ENCODE data around the gene CABP1. TPM values are rescaled to one million over a fixed set of nuclear protein-coding genes. Genes with fewer than 3 reads are reported as not detected.

CABP1 gene
- total and polyA plus RNA-seq, 10 of the 15 experiments (the other 5 are each of a cell fraction or from before 2014, with no cell fraction given): 0.16 to 2.4 (median 0.80) TPM; not detected in 2

DNA sequence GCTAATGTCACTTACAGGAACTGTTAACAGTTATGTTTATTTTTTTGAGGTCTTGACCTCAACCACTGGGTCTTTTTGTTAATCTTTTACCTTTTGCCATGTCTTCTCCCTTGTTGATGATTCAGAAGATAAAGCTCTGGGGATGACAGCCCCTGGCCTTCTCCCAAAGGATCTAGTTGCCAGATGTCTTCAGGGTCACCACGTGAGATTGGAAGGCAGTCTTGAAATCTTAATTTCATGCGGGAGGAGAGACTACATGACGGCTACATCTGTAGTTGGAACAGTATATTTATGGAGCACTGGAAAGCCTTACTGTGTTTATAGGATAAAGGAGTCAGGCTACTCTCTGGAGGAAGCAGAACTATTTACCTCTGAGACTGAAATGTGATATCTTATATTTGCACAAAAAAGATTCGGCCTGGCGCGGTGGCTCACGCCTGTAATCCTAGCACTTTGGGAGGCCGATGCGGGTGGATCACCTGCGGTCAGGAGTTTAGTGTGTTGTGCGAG lies 52.2 kb downstream of the CABP1 start:
- Histone ChIP-seq H3K4me1 (ENCODE audit: control insufficient read depth, insufficient read depth, low read length) (peaks cover 4% of the 10 kb centered on the region; the same call in 1 of the 2 replicates), H3K79me2 (ENCODE audit: control insufficient read depth, insufficient read depth, low read length) (peaks cover 63% of the 10 kb centered on the region), H3K9ac (ENCODE audit: control insufficient read depth, insufficient read depth, low read length) (no peak overlapping the region), H3K36me3 (ENCODE audit: control insufficient read depth in 2 of 2, insufficient read depth in 2 of 2, low read length in 1 of 2) (peaks cover 20 to 36% of the 10 kb centered on the region in 2 experiments), H3K27ac (ENCODE audit: control insufficient read depth, insufficient read depth) (no peak overlapping the region), H3K4me2 (ENCODE audit: control insufficient read depth, insufficient read depth) (peak overlapping the region; percentile 28), H4K20me1 (ENCODE audit: control insufficient read depth, insufficient read depth) (no peaks in the 10 kb centered on the region; the same call in 1 of the 2 replicates), H2AFZ (ENCODE audit: control insufficient read depth, low read depth, low read length) (no peak overlapping the region), H3K4me3 (no peak overlapping the region), H3K27me3 (replicated peaks in 1 of 2; ENCODE audit: control insufficient read depth in 2 of 2, insufficient read depth in 2 of 2, low read length in 1 of 2) (no peaks in the 10 kb centered on the region), H3K9me3 (replicated peaks; ENCODE audit: control insufficient read depth, insufficient read depth, low read length) (no peaks in the 10 kb centered on the region)
- no peak for ATAC-seq
- CTCF ChIA-PET: interaction anchor here (0.8 to 24.8 kb wide), 6 partner anchors 13 to 280 kb away, joined by 3 to 454 read pairs (median 6); partner anchors contain the start of gene CABP1
- POLR2A ChIA-PET: interaction anchor here (0.8 to 2.3 kb wide), 3 partner anchors 9 to 19 kb away, joined by 3 to 7 read pairs (median 3); no protein-coding TSS in a partner anchor
- FAIRE-seq: no peak
- intact Hi-C loops (cut with micrococcal nuclease; ENCODE audit: unreplicated experiment): no loop called here
- RAD21 ChIA-PET (ENCODE audit: unreplicated experiment): interaction anchor here (0.8 to 2.0 kb wide), 3 partner anchors 10 to 44 kb away, joined by 3 to 7 read pairs (median 5); no protein-coding TSS in a partner anchor
- WGBS (ENCODE audit: insufficient coverage, insufficient replicate concordance, low lambda C conversion rate, missing lambda C conversion rate): 93% methylated on average over 11 of the region's 11 CpGs
- BruUV-seq (replicated peaks): no TSS peak
- in situ Hi-C loops (cut with MboI): no loop called here
- DNase-seq (ENCODE audit: low read depth, low spot score): no peak
- SMC1A ChIA-PET (ENCODE audit: uncharacterized antibody, unreplicated experiment): interaction anchor here (0.9 to 11.7 kb wide), 6 partner anchors 16 to 279 kb away, joined by 3 to 167 read pairs (median 15); partner anchors contain the start of genes GATC and TRIAP1
- TF ChIP-seq, protein P1, sequence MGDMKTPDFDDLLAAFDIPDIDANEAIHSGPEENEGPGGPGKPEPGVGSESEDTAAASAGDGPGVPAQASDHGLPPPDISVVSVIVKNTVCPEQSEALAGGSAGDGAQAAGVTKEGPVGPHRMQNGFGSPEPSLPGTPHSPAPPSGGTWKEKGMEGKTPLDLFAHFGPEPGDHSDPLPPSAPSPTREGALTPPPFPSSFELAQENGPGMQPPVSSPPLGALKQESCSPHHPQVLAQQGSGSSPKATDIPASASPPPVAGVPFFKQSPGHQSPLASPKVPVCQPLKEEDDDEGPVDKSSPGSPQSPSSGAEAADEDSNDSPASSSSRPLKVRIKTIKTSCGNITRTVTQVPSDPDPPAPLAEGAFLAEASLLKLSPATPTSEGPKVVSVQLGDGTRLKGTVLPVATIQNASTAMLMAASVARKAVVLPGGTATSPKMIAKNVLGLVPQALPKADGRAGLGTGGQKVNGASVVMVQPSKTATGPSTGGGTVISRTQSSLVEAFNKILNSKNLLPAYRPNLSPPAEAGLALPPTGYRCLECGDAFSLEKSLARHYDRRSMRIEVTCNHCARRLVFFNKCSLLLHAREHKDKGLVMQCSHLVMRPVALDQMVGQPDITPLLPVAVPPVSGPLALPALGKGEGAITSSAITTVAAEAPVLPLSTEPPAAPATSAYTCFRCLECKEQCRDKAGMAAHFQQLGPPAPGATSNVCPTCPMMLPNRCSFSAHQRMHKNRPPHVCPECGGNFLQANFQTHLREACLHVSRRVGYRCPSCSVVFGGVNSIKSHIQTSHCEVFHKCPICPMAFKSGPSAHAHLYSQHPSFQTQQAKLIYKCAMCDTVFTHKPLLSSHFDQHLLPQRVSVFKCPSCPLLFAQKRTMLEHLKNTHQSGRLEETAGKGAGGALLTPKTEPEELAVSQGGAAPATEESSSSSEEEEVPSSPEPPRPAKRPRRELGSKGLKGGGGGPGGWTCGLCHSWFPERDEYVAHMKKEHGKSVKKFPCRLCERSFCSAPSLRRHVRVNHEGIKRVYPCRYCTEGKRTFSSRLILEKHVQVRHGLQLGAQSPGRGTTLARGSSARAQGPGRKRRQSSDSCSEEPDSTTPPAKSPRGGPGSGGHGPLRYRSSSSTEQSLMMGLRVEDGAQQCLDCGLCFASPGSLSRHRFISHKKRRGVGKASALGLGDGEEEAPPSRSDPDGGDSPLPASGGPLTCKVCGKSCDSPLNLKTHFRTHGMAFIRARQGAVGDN (IDR thresholded peaks at IDR 0.05): no peak
- TF ChIP-seq SREBF2 (IDR thresholded peaks at IDR 0.05; ENCODE audit: low read length): no peak
- no peak for TF ChIP-seq ZNF217 (IDR thresholded peaks at IDR 0.05)
- TF ChIP-seq, protein P2, sequence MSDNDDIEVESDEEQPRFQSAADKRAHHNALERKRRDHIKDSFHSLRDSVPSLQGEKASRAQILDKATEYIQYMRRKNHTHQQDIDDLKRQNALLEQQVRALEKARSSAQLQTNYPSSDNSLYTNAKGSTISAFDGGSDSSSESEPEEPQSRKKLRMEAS (IDR thresholded peaks at IDR 0.05; ENCODE audit: low read depth, low read length): no peak
- TF ChIP-seq MEF2B (IDR thresholded peaks at IDR 0.05; ENCODE audit: partially characterized antibody, poor library complexity, severe bottlenecking): no peak
- TF ChIP-seq RBBP5 (conservative IDR thresholded peaks at IDR 0.05): no peak
- TF ChIP-seq, protein P3, sequence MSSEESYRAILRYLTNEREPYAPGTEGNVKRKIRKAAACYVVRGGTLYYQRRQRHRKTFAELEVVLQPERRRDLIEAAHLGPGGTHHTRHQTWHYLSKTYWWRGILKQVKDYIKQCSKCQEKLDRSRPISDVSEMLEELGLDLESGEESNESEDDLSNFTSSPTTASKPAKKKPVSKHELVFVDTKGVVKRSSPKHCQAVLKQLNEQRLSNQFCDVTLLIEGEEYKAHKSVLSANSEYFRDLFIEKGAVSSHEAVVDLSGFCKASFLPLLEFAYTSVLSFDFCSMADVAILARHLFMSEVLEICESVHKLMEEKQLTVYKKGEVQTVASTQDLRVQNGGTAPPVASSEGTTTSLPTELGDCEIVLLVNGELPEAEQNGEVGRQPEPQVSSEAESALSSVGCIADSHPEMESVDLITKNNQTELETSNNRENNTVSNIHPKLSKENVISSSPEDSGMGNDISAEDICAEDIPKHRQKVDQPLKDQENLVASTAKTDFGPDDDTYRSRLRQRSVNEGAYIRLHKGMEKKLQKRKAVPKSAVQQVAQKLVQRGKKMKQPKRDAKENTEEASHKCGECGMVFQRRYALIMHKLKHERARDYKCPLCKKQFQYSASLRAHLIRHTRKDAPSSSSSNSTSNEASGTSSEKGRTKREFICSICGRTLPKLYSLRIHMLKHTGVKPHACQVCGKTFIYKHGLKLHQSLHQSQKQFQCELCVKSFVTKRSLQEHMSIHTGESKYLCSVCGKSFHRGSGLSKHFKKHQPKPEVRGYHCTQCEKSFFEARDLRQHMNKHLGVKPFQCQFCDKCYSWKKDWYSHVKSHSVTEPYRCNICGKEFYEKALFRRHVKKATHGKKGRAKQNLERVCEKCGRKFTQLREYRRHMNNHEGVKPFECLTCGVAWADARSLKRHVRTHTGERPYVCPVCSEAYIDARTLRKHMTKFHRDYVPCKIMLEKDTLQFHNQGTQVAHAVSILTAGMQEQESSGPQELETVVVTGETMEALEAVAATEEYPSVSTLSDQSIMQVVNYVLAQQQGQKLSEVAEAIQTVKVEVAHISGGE (CRISPR knock-in tag; IDR thresholded peaks at IDR 0.05): no peak
- TF ChIP-seq, protein P4, sequence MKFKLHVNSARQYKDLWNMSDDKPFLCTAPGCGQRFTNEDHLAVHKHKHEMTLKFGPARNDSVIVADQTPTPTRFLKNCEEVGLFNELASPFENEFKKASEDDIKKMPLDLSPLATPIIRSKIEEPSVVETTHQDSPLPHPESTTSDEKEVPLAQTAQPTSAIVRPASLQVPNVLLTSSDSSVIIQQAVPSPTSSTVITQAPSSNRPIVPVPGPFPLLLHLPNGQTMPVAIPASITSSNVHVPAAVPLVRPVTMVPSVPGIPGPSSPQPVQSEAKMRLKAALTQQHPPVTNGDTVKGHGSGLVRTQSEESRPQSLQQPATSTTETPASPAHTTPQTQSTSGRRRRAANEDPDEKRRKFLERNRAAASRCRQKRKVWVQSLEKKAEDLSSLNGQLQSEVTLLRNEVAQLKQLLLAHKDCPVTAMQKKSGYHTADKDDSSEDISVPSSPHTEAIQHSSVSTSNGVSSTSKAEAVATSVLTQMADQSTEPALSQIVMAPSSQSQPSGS (IDR thresholded peaks at IDR 0.05; ENCODE audit: low read length): no peak
- TF ChIP-seq, protein P5, sequence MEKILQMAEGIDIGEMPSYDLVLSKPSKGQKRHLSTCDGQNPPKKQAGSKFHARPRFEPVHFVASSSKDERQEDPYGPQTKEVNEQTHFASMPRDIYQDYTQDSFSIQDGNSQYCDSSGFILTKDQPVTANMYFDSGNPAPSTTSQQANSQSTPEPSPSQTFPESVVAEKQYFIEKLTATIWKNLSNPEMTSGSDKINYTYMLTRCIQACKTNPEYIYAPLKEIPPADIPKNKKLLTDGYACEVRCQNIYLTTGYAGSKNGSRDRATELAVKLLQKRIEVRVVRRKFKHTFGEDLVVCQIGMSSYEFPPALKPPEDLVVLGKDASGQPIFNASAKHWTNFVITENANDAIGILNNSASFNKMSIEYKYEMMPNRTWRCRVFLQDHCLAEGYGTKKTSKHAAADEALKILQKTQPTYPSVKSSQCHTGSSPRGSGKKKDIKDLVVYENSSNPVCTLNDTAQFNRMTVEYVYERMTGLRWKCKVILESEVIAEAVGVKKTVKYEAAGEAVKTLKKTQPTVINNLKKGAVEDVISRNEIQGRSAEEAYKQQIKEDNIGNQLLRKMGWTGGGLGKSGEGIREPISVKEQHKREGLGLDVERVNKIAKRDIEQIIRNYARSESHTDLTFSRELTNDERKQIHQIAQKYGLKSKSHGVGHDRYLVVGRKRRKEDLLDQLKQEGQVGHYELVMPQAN (conservative IDR thresholded peaks at IDR 0.05): no peak
- no peak for TF ChIP-seq FOXM1 (IDR thresholded peaks at IDR 0.05; ENCODE audit: low read depth, low read length)
- TF ChIP-seq ESRRA (IDR thresholded peaks at IDR 0.05; ENCODE audit: low read length): no peak
